AG09309 (cell line): ENCODE data around the gene TIGD6.
A peak's percentile ranks its signal among the peaks of the same experiment; 100 is the strongest.

Source experiments
- DNase-seq: peaks from one replicate; pipeline ENCODE4 v3.0.0-alpha.2; 2010; ENCODE audit warnings: low read depth
- H3K4me3 ChIP-seq: 2 replicates; pipeline ENCODE4 v1.5.1; 2011; ENCODE audit warnings: mild to moderate bottlenecking, low read depth, low read length, moderate library complexity; ENCODE audit not compliant: control insufficient read depth
- TF ChIP-seq, protein P1 (sequence below): IDR thresholded peaks from 2 replicates; pipeline ENCODE4 v1.5.1; 2011; ENCODE audit warnings: mild to moderate bottlenecking, low read depth, low read length, inconsistent platforms; ENCODE audit not compliant: insufficient read depth, control insufficient read depth; ENCODE audit errors: missing control alignments

The TIGD6 gene

DNA sequence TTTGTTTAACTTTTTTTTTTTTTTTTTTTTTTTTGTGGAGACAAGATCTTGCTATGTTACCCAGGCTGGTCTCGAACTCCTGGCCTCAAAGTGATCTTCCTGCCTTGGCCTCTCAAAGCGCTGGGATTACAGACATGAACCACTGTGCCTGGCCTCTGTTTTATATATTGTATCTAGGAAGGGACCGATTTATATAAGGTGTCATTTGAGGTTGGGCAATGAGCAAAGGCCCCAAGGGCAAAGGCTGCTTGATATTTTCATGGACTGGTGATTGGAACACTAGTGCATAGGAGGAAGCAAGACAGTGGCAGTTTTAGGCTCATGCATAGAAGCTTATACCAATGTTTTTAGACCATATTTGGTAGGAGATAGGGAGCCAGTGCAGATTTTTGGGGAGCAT, 36.7 kb downstream of the TIGD6 start:
- TF ChIP-seq, protein P1, sequence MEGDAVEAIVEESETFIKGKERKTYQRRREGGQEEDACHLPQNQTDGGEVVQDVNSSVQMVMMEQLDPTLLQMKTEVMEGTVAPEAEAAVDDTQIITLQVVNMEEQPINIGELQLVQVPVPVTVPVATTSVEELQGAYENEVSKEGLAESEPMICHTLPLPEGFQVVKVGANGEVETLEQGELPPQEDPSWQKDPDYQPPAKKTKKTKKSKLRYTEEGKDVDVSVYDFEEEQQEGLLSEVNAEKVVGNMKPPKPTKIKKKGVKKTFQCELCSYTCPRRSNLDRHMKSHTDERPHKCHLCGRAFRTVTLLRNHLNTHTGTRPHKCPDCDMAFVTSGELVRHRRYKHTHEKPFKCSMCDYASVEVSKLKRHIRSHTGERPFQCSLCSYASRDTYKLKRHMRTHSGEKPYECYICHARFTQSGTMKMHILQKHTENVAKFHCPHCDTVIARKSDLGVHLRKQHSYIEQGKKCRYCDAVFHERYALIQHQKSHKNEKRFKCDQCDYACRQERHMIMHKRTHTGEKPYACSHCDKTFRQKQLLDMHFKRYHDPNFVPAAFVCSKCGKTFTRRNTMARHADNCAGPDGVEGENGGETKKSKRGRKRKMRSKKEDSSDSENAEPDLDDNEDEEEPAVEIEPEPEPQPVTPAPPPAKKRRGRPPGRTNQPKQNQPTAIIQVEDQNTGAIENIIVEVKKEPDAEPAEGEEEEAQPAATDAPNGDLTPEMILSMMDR: no peak
- no peak for DNase-seq
- no peak overlapping the region for H3K4me3 ChIP-seq

- no peak overlapping the region for H3K4me3 ChIP-seq
- DNase-seq: no peak
- TF ChIP-seq, protein P1: no peak
Measured at GRCh38 chr5:149962601-149963300, 37.7 kb downstream of the TIGD6 start.

GRCh38 chr5:149961957-149962409, 38.5 kb downstream of the TIGD6 start:
- H3K4me3 ChIP-seq: no peak overlapping the region
- DNase-seq: peak; percentile 27
- TF ChIP-seq, protein P1: peak; percentile 58

- H3K4me3 ChIP-seq: peak overlapping the region; percentile 77
- no peak for DNase-seq
- TF ChIP-seq, protein P1: no peak
Measured at GRCh38 chr5:149961186-149961685, 39.2 kb downstream of the TIGD6 start.

DNA sequence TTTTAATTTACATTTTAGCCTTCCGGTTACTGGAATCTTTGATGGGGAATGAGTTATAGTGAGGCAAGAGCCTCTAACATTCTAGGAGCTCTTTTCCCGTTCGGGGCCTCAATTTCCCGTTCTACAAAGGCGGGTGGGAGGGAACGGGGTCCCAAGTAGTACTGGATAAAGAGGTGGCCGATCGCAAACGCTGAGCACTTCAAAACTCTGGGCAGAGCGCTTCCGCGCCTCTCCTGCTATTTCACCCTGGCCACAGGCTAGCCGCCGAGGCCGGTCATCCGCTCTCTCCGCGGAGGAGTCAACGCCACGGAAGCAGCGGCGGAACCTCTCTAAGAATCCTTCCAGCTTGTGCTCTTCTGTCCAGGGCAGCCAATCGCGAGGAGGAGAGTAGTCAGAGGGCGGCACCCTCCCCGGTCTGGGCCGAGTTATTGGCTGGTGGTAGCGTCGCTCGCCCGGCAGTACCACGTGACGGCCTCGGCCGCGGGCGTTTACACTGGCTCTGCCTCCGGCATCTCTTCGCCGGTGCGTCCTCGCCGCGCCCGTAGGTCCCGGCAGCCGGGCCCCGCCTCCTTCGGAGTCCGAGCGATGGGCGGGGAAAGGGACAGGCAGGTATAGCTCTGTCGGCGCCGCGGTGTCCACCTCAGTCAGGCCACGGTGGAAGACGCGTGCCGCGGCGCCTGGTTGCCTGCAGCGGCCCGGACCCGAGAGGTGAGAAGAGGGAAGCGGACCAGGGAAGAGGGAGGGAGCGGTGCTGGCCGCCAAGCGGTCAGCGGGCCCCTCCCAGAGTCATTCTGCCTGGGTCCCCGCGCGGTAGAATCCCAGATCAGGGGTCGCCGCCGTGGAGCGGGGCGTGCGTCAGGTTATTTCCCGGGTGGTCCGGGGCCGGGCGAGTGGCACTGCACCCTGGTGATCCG, 39.9 kb downstream of the TIGD6 start, which contains the start of gene SLC26A2:
Gene SLC26A2 (plus strand): TSS at position 487 of the 914 bp plus-strand sequence. CDS start 16,895 bp downstream, outside the sequence.
- DNase-seq: peak; percentile 89
- peak within 1 kb of the TSS; percentile 77 for H3K4me3 ChIP-seq
- TF ChIP-seq, protein P1: no peak

DNA sequence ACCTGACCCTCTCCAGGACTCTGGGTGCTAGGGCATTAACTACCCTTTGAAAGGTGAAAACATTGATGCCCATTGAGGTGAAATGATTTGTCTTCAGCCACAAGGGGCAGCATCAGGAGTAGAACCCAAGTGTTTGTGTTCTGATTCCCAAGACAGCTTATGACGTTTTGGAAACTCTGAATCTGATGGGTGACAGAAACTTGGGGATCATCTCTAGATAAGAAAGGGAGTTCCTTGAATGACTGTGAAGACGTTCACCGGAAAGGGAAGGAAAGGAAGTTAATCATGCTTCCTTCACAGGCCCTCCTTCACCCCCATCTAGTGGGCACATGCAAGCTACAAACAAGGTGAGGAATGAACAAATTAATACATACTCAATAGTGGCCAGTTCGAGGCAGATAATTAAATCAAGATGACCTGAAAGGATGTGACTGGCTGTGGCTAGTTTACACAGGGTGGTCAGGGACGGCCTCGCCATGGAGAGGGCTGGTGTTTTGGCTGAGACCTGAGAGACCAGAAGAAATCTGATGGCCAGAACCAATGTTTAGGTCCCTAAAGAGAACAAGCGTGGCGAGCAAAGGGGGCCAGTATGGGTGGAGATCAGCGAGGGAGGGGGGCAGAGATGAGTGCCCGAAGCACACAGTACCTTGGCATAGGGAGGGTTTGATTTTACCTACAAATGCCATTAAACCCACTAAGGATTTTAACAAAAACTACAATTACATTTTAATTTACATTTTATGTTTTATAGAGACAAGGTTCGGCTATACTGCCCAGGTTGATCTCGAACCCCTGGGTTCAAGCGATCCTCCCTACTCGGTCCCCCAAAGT, 40.8 kb downstream of the TIGD6 start:
- TF ChIP-seq, protein P1: peak; percentile 62
- peak; percentile 34 for DNase-seq
- peak overlapping the region; percentile 77 for H3K4me3 ChIP-seq
